GM15510 (cell line): ENCODE data around the gene CCDC85C.
A peak's percentile ranks its signal among the peaks of the same experiment; 100 is the strongest.

Experiments used
- POLR2A ChIP-seq: IDR thresholded peaks from 3 replicates; pipeline ENCODE4 v1.6.1; 2011; ENCODE audit warnings: borderline replicate concordance; ENCODE audit not compliant: insufficient read length; ENCODE audit errors: extremely low read depth

Gene CCDC85C

GRCh38 chr14:99603471-99604277 lies at the start of gene CCDC85C:
TSS of gene CCDC85C (minus strand) at chr14:99604207. CDS start at chr14:99603959, 248 bp downstream.
- peak; percentile 10 for TF ChIP-seq POLR2A

- no peak for TF ChIP-seq POLR2A
Measured at GRCh38 chr14:99651953-99652746, 48.1 kb upstream of the CCDC85C start.

GRCh38 chr14:99650189-99650588 lies 46.2 kb upstream of the CCDC85C start:
- no peak for TF ChIP-seq POLR2A

- TF ChIP-seq POLR2A: no peak
Measured at GRCh38 chr14:99649643-99650042, 45.6 kb upstream of the CCDC85C start.

GRCh38 chr14:99649219-99649618 lies 45.2 kb upstream of the CCDC85C start:
- TF ChIP-seq POLR2A: no peak

GRCh38 chr14:99648027-99648784 lies 44.2 kb upstream of the CCDC85C start:
- no peak for TF ChIP-seq POLR2A

GRCh38 chr14:99647411-99647810 lies 43.4 kb upstream of the CCDC85C start:
- TF ChIP-seq POLR2A: no peak

- no peak for TF ChIP-seq POLR2A
Measured at GRCh38 chr14:99645545-99646505, 41.8 kb upstream of the CCDC85C start.

GRCh38 chr14:99644723-99645544 lies 40.9 kb upstream of the CCDC85C start, which contains the start of gene HHIPL1:
TSS of gene HHIPL1 (plus strand) at chr14:99645129. CDS start at chr14:99645208, 79 bp downstream.
- no peak for TF ChIP-seq POLR2A

GRCh38 chr14:99644035-99644587 lies 40.1 kb upstream of the CCDC85C start:
- TF ChIP-seq POLR2A: no peak

GRCh38 chr14:99643343-99643742 lies 39.3 kb upstream of the CCDC85C start:
- no peak for TF ChIP-seq POLR2A

GRCh38 chr14:99637624-99638023 lies 33.6 kb upstream of the CCDC85C start:
- TF ChIP-seq POLR2A: no peak

- no peak for TF ChIP-seq POLR2A
Measured at GRCh38 chr14:99636487-99636886, 32.5 kb upstream of the CCDC85C start.

- no peak for TF ChIP-seq POLR2A
Measured at GRCh38 chr14:99635116-99635515, 31.1 kb upstream of the CCDC85C start.
